Spleen (tissue), 11 donors: ENCODE data around the gene METRNL. TPM values are rescaled to one million over a fixed set of nuclear protein-coding genes. Genes with fewer than 3 reads are reported as not detected.

Source experiments
- DNase-seq: peaks from one replicate; pipeline ENCODE4 v3.0.0-alpha.2; 2020
- H3K27ac ChIP-seq, 8 donors: fragments of 200-600 bp; sonication (generic) in 7 of 8; 1 replicate in 4 of 8; 2 replicates in 4 of 8; pipeline versions ENCODE4 v1.5.0 to v1.8.0; 2016 to 2021; ENCODE audit warnings: inconsistent platforms in 4 of 8, mild to moderate bottlenecking in 4 of 8, moderate library complexity in 1 of 8
- H3K27me3 ChIP-seq, 7 donors: fragments of 200-600 bp; sonication (generic) in 6 of 7; replicated peaks in 1 of 7; 1 replicate in 4 of 7; 2 replicates in 3 of 7; pipeline versions ENCODE4 v1.5.0 to v1.8.0; 2016 to 2021; ENCODE audit warnings: inconsistent platforms in 3 of 7, mild to moderate bottlenecking in 1 of 7
- H3K36me3 ChIP-seq, 6 donors: fragments of 200-600 bp; sonication (generic) in 5 of 6; 1 replicate in 4 of 6; 2 replicates in 2 of 6; pipeline versions ENCODE4 v1.5.0 to v1.8.0; 2016 to 2021; ENCODE audit warnings: inconsistent platforms in 2 of 6
- H3K4me1 ChIP-seq, 6 donors: fragments of 200-600 bp; sonication (generic) in 5 of 6; 1 replicate in 3 of 6; 2 replicates in 3 of 6; pipeline versions ENCODE4 v1.5.0 to v1.8.0; 2016 to 2021; ENCODE audit warnings: inconsistent platforms in 3 of 6
- H3K4me3 ChIP-seq, 8 donors: fragments of 200-600 bp; sonication (generic) in 7 of 8; 1 replicate in 4 of 8; 2 replicates in 4 of 8; pipeline versions ENCODE4 v1.5.0 to v1.8.0; 2016 to 2021; ENCODE audit warnings: inconsistent platforms in 4 of 8, mild to moderate bottlenecking in 4 of 8, moderate library complexity in 2 of 8
- H3K9me3 ChIP-seq, 8 donors: fragments of 200-600 bp; sonication (generic) in 7 of 8; 1 replicate in 4 of 8; 2 replicates in 4 of 8; pipeline versions ENCODE4 v1.5.0 to v1.8.0; 2016 to 2021; ENCODE audit warnings: inconsistent platforms in 4 of 8
- POLR2A ChIP-seq, 3 donors: fragments of 450-650 bp; IDR thresholded peaks; one replicate each; pipeline ENCODE4 v1.5.1; 2017; ENCODE audit warnings: antibody characterized with exemption in 3 of 3, mild to moderate bottlenecking in 1 of 3
- POLR2AphosphoS5 ChIP-seq, 3 donors: sonication (generic); formaldehyde crosslinking; IDR thresholded peaks; one replicate each; pipeline ENCODE4 v1.5.1; 2017; ENCODE audit warnings: antibody characterized with exemption in 3 of 3
- WGBS, 5 donors: extraction: QIAGEN DNeasy Blood & Tissue Kit in 3 of 5; methylation state at CpG; one replicate each; pipeline versions ENCODE4 v1.1.5 to v1.1.7; 2013 to 2018; 5-methylcytosine and 5-hydroxymethylcytosine counted together
- intact Hi-C: fragments of 100-400 bp; cut with DNase I; formaldehyde crosslinking; loops from one replicate; pipeline ENCODE4 v1.15.0; 2023; ENCODE audit warnings: low total_unique reads
- polyA plus RNA-seq, 3 donors: library from polyadenylated mRNA; stranded (reverse); fragments of 200-250 nt; gene quantifications; one replicate each; pipeline ENCODE4 v1.2.1, GENCODE V29; 2013
- total RNA-seq, 7 donors: library from RNA; depleted of rRNA in 3 of 7; stranded (reverse); fragments of >200 nt in 3 of 7; fragmentation: NEBNext Ultra II Directional in 4 of 7; extraction: Animal tissue kit (Norgen Biotek cat#: 25700) in 4 of 7; gene quantifications; one replicate each; pipeline versions ENCODE4 v1.1.0 to v1.2.1, GENCODE V29; 2016 to 2021
- TF ChIP-seq, protein P1 (sequence below), 11 experiments: fragments of 200-600 bp in 7 of 11; fragments of 450-650 bp in 4 of 11; sonication (generic) in 4 of 11; IDR thresholded peaks in 8 of 11; conservative IDR thresholded peaks in 3 of 11; 1 replicate in 7 of 11; 2 replicates in 4 of 11; pipeline versions ENCODE4 v1.4.0 to v1.8.0; 2016 to 2021; ENCODE audit warnings: antibody characterized with exemption in 11 of 11, inconsistent platforms in 4 of 11, mild to moderate bottlenecking in 1 of 11
- donor health status: healthy with polysubstance abuse.
- donor health status: DM: no; HTN: no; CAD: no; lungs with moderate emphysema.
- donor health status: DM: no; HTN: no; CAD: no.
- donor health status: Bipolar disorder and iron deficiency.
- donor health status: healthy.
- donor health status: DM: no; HTN: no; CAD: no.
- donor health status: DM: yes; HTN: yes; CAD: no.

METRNL gene
- total and polyA plus RNA-seq, 10 donors = 14.7 to 51.2 (median 35.0) TPM

DNA sequence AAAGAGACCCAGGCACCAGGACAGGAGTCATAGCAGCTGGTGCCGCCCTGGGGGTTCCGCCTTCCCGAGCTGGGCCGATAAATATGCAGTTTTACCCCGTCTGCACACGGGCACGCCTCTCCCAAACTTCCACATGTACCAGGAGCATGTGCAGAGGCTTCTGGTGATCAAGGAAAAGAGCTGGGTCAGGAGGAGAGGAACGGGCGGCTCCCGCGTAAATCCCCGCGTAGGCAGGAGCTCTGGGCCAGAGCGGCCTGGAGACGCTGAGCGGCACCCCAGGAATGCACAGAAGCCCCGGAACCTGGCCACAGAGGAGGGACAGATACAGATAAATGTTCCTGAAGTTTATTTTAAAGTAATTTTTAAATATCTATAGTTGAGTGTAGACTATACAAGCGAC lies 46.6 kb upstream of the METRNL start:
- WGBS, 5 donors = 96 to 98% (median 97%) methylated on average over 18 of the region's 18 CpGs
- H3K36me3 ChIP-seq = peaks cover 0 to 75% (median 7%) of the 10 kb centered on the region in 6 donors
- no peak overlapping the region for H3K27ac ChIP-seq
- intact Hi-C loops = no loop called here
- no peaks in the 10 kb centered on the region for H3K27me3 ChIP-seq
- H3K9me3 ChIP-seq = no peaks in the 10 kb centered on the region
- no peaks in the 10 kb centered on the region for H3K4me1 ChIP-seq
- DNase-seq = peak; percentile 46
- no peak overlapping the region for H3K4me3 ChIP-seq
- no peak for TF ChIP-seq POLR2A (IDR thresholded peaks at IDR 0.05)

DNA sequence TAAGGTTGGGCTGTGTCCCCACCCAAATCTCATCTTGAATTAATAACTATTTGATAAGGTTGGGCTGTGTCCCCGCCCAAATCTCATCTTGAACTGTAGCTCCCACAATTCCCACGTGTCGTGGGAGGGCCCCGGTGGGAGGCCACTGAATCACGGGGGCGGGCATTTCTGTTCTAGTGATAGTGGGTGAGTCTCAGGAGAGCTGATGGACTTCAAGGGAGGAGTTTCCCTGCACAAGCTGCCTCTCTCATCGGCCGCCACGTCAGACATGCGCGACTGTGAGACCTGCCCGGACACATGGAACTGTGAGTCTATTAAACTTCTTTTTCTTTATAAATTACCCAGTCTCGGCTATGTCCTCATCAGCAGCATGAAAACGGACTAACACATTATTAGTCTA lies 44.9 kb upstream of the METRNL start:
- Histone ChIP-seq H3K36me3 (peaks cover 0 to 79% (median 8%) of the 10 kb centered on the region in 6 donors), H3K27ac (no peak overlapping the region), H3K4me1 (no peaks in the 10 kb centered on the region), H3K9me3 (no peaks in the 10 kb centered on the region), H3K4me3 (no peak overlapping the region), H3K27me3 (no peaks in the 10 kb centered on the region)
- 91 to 97% (median 94%) methylated on average over 14 of the region's 14 CpGs for WGBS, 5 donors
- intact Hi-C loops = no loop called here
- TF ChIP-seq POLR2A (IDR thresholded peaks at IDR 0.05) = no peak
- no peak for TF ChIP-seq POLR2AphosphoS5 (IDR thresholded peaks at IDR 0.05)
- TF ChIP-seq, protein P1, sequence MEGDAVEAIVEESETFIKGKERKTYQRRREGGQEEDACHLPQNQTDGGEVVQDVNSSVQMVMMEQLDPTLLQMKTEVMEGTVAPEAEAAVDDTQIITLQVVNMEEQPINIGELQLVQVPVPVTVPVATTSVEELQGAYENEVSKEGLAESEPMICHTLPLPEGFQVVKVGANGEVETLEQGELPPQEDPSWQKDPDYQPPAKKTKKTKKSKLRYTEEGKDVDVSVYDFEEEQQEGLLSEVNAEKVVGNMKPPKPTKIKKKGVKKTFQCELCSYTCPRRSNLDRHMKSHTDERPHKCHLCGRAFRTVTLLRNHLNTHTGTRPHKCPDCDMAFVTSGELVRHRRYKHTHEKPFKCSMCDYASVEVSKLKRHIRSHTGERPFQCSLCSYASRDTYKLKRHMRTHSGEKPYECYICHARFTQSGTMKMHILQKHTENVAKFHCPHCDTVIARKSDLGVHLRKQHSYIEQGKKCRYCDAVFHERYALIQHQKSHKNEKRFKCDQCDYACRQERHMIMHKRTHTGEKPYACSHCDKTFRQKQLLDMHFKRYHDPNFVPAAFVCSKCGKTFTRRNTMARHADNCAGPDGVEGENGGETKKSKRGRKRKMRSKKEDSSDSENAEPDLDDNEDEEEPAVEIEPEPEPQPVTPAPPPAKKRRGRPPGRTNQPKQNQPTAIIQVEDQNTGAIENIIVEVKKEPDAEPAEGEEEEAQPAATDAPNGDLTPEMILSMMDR (IDR thresholded peaks at IDR 0.05 in 8 of 11, conservative IDR thresholded peaks at IDR 0.05 in 3 of 11) = no peak
- DNase-seq = no peak

DNA sequence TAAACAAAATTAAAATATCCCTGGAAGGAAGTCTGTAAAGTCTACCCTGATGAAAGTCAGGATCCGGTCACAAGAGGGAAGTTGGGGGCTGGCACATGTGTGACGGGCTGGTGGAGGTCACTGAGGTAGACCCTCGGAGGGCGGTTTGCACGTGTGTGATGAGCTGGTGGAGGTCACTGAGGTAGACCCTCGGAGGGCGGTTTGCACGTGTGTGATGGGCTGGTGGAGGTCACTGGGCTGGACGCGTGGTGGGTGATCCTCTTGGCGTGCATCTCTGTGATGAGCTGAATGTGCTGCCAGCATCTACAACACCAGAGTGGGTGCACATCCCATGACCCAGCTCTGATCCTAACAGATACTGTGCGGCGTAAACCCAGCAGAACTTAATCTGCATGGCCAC lies 43.7 kb upstream of the METRNL start:
- 75 to 89% (median 84%) methylated on average over 13 of the region's 13 CpGs for WGBS, 5 donors
- intact Hi-C loops = no loop called here

DNA sequence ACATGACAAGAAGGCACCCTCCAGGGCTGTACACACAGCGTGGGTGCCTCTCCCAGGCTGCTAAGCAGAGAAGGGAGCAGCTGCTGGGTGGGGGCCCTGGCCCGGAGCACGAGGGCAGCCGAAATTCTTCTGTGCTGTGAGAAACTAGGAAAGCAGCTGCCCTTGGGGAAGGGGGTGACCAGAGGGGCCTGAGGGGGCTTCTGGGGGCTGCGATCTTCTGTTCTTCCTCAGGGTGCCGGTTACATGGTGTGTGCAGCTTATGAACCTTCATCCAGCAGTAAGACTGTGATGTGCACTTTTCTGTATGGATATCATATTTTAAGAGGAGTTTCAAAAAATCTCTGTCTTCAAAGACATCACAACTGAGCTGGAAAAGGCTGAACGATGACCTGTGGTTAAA lies 43.2 kb upstream of the METRNL start:
- Histone ChIP-seq H3K27ac (no peak overlapping the region), H3K36me3 (peaks cover 0 to 84% (median 9%) of the 10 kb centered on the region in 6 donors), H3K4me1 (no peaks in the 10 kb centered on the region), H3K27me3 (no peaks in the 10 kb centered on the region), H3K9me3 (peaks cover 0 to 13% (median 9%) of the 10 kb centered on the region in 8 donors), H3K4me3 (no peak overlapping the region)
- TF ChIP-seq, protein P1 (IDR thresholded peaks at IDR 0.05 in 8 of 11, conservative IDR thresholded peaks at IDR 0.05 in 3 of 11) = no peak
- TF ChIP-seq POLR2AphosphoS5 (IDR thresholded peaks at IDR 0.05) (no peak), POLR2A (IDR thresholded peaks at IDR 0.05) (no peak)
- 91 to 99% (median 96%) methylated on average over 5 to 7 of the region's 7 CpGs for WGBS, 5 donors
- no peak for DNase-seq
- intact Hi-C loops = no loop called here

More for the DNA sequence above, 43.7 kb upstream of the METRNL start:
- peak; percentile 35 for DNase-seq
- H3K27me3 ChIP-seq = no peaks in the 10 kb centered on the region
- TF ChIP-seq POLR2AphosphoS5 (IDR thresholded peaks at IDR 0.05) = no peak
- TF ChIP-seq, protein P1 (IDR thresholded peaks at IDR 0.05 in 8 of 11, conservative IDR thresholded peaks at IDR 0.05 in 3 of 11) = no peak
- TF ChIP-seq POLR2A (IDR thresholded peaks at IDR 0.05) = no peak
- peaks cover 0 to 85% (median 8%) of the 10 kb centered on the region in 6 donors for H3K36me3 ChIP-seq
- H3K4me1 ChIP-seq = no peaks in the 10 kb centered on the region
- H3K4me3 ChIP-seq = no peak overlapping the region
- no peak overlapping the region for H3K27ac ChIP-seq
- H3K9me3 ChIP-seq = peaks cover 0 to 9% (median 5%) of the 10 kb centered on the region in 8 donors

DNA sequence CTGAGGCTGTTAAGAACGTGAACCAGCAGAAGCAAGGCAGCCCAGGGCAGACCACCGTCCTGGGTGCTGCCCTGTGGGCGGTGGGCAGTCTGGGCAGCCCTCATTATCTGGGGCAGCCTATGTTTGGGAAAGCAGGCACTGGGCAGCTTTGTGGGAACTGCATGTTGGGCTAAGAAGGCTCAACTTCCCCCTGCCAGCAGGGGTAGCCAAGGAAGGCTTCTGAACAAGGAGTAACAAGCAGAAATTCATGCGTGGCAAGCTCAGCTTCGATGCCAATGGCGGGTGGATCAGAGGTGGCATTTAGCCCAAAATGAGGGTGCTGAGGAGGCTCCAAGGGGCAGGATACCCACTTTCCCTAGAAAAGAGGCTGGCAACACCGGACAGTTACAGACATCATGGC lies 42.7 kb upstream of the METRNL start:
- H3K9me3 ChIP-seq = peaks cover 0 to 18% (median 14%) of the 10 kb centered on the region in 8 donors
- intact Hi-C loops = no loop called here
- WGBS, 5 donors = 86 to 97% (median 93%) methylated on average over 7 of the region's 7 CpGs
- H3K27me3 ChIP-seq = no peaks in the 10 kb centered on the region
- no peak overlapping the region for H3K4me3 ChIP-seq
- no peaks in the 10 kb centered on the region for H3K4me1 ChIP-seq
- peak; percentile 51 for DNase-seq
- H3K27ac ChIP-seq = no peak overlapping the region
- TF ChIP-seq POLR2AphosphoS5 (IDR thresholded peaks at IDR 0.05) (no peak), POLR2A (IDR thresholded peaks at IDR 0.05) (no peak)
- TF ChIP-seq, protein P1 (IDR thresholded peaks at IDR 0.05 in 8 of 11, conservative IDR thresholded peaks at IDR 0.05 in 3 of 11) = no peak
- peaks cover 0 to 84% (median 11%) of the 10 kb centered on the region in 6 donors for H3K36me3 ChIP-seq
